DOHH2 (cell line): ENCODE results near the gene MTCH2.

Source experiments
- H3F3A ChIP-seq: fragments of 200-600 bp; sonication (generic), shearing (Covaris generic); 2 replicates; pipeline ENCODE4 v1.6.0; 2016; ENCODE audit warnings: antibody characterized with exemption, mild to moderate bottlenecking; ENCODE audit not compliant: control insufficient read depth, insufficient read depth
- H3K27ac ChIP-seq: fragments of 200-600 bp; sonication (generic); 2 replicates; pipeline ENCODE4 v1.5.1; 2014; ENCODE audit warnings: low read depth, mild to moderate bottlenecking, low read length, moderate library complexity
- H3K27me3 ChIP-seq: fragments of 200-600 bp; sonication (generic); 2 replicates; pipeline ENCODE4 v1.6.1; 2014; ENCODE audit warnings: mild to moderate bottlenecking, low read length, mixed read lengths; ENCODE audit not compliant: control insufficient read depth
- H3K36me3 ChIP-seq: fragments of 200-600 bp; sonication (generic); 2 replicates; pipeline ENCODE4 v1.6.1; 2014; ENCODE audit warnings: mild to moderate bottlenecking, low read length, moderate library complexity, mixed read lengths; ENCODE audit not compliant: control insufficient read depth
- H3K4me1 ChIP-seq: fragments of 200-600 bp; sonication (generic); 2 replicates; pipeline ENCODE4 v1.6.1; 2014; ENCODE audit warnings: mild to moderate bottlenecking, low read length, mixed read lengths; ENCODE audit not compliant: control insufficient read depth
- H3K4me2 ChIP-seq: fragments of 200-600 bp; sonication (generic); 2 replicates; pipeline ENCODE4 v1.6.0; 2014; ENCODE audit warnings: mild to moderate bottlenecking, low read length, moderate library complexity
- H3K4me3 ChIP-seq: fragments of 200-600 bp; sonication (generic); 2 replicates; pipeline ENCODE4 v1.5.1; 2014; ENCODE audit warnings: mild to moderate bottlenecking, low read length, mixed read lengths
- H3K79me2 ChIP-seq: fragments of 200-600 bp; sonication (generic); 2 replicates; pipeline ENCODE4 v1.6.1; 2014; ENCODE audit warnings: mild to moderate bottlenecking, low read length, mixed read lengths; ENCODE audit not compliant: control insufficient read depth
- H3K9me2 ChIP-seq: fragments of 200-600 bp; sonication (generic); replicated peaks from 2 replicates; pipeline ENCODE4 v1.6.1; 2014; ENCODE audit warnings: mild to moderate bottlenecking, low read length, mixed read lengths; ENCODE audit not compliant: control insufficient read depth
- H3K9me3 ChIP-seq: fragments of 200-600 bp; sonication (generic); 2 replicates; pipeline ENCODE4 v1.6.1; 2014; ENCODE audit warnings: antibody characterized with exemption, low read length, mixed read lengths; ENCODE audit not compliant: control insufficient read depth, insufficient read depth
- H4K20me1 ChIP-seq: fragments of 200-600 bp; sonication (generic); 2 replicates; pipeline ENCODE4 v1.6.0; 2014; ENCODE audit warnings: low read depth, mild to moderate bottlenecking, antibody characterized with exemption, low read length, moderate library complexity; ENCODE audit not compliant: control insufficient read depth, insufficient read depth
- CTCF ChIP-seq: fragments of 200-600 bp; sonication (generic); IDR thresholded peaks from one replicate; pipeline ENCODE4 v1.5.1; 2014; ENCODE audit warnings: antibody characterized with exemption, mild to moderate bottlenecking, low read depth, low read length; ENCODE audit not compliant: poor library complexity, severe bottlenecking
- EZH2phosphoT487 ChIP-seq: fragments of 200-600 bp; sonication (generic); IDR thresholded peaks from 2 replicates; pipeline ENCODE4 v1.6.1; 2017; ENCODE audit warnings: borderline replicate concordance, mild to moderate bottlenecking, antibody characterized with exemption, low read length, moderate library complexity, mixed read lengths

MTCH2 gene

GRCh38 chr11:47573321-47573720 is 69.0 kb downstream of the MTCH2 start:
- no peak for TF ChIP-seq CTCF
- TF ChIP-seq EZH2phosphoT487, result no peak
- Histone ChIP-seq H3K4me2 (no peak overlapping the region), H3K9me2 (no peaks in the 10 kb centered on the region), H3F3A (peaks cover 11% of the 10 kb centered on the region; the same call in 1 of the 2 replicates), H4K20me1 (no peaks in the 10 kb centered on the region), H3K4me1 (peaks cover 13% of the 10 kb centered on the region), H3K27me3 (no peaks in the 10 kb centered on the region), H3K36me3 (peaks cover 80% of the 10 kb centered on the region), H3K4me3 (no peak overlapping the region), H3K9me3 (no peaks in the 10 kb centered on the region), H3K27ac (no peak overlapping the region), H3K79me2 (peaks cover 79% of the 10 kb centered on the region)

GRCh38 chr11:47572715-47573255 is 69.6 kb downstream of the MTCH2 start:
- H3K4me1 ChIP-seq, result peaks cover 9% of the 10 kb centered on the region
- H3K9me2 ChIP-seq, result no peaks in the 10 kb centered on the region
- H3K36me3 ChIP-seq, result peaks cover 78% of the 10 kb centered on the region
- no peak overlapping the region for H3K4me3 ChIP-seq
- H3K4me2 ChIP-seq, result no peak overlapping the region
- no peak overlapping the region for H3K27ac ChIP-seq
- H4K20me1 ChIP-seq, result no peaks in the 10 kb centered on the region
- no peaks in the 10 kb centered on the region for H3K27me3 ChIP-seq
- H3F3A ChIP-seq, result peaks cover 11% of the 10 kb centered on the region; the same call in 1 of the 2 replicates
- H3K9me3 ChIP-seq, result no peaks in the 10 kb centered on the region
- no peak for TF ChIP-seq EZH2phosphoT487
- no peak for TF ChIP-seq CTCF
- peaks cover 78% of the 10 kb centered on the region for H3K79me2 ChIP-seq

- Histone ChIP-seq H3K79me2 (peaks cover 78% of the 10 kb centered on the region), H3K27me3 (no peaks in the 10 kb centered on the region), H3K4me3 (no peak overlapping the region), H3F3A (peaks cover 11% of the 10 kb centered on the region; the same call in 1 of the 2 replicates), H3K9me3 (no peaks in the 10 kb centered on the region), H3K4me2 (no peak overlapping the region), H3K36me3 (peaks cover 72% of the 10 kb centered on the region), H4K20me1 (no peaks in the 10 kb centered on the region), H3K9me2 (no peaks in the 10 kb centered on the region), H3K27ac (no peak overlapping the region), H3K4me1 (peaks cover 4% of the 10 kb centered on the region)
- TF ChIP-seq EZH2phosphoT487 (no peak), CTCF (no peak)
These were observed 70.5 kb downstream of the MTCH2 start for GRCh38 chr11:47571895-47572294.
